Left lung (tissue), 10 donors: ENCODE measurements around the gene TCF7L2. TPM values are rescaled to one million over a fixed set of nuclear protein-coding genes. Genes with fewer than 3 reads are reported as not detected.

ENCODE experiments used
- ATAC-seq: fragments of 200-7000 bp; cut with Tn5 transposase; one replicate; pipeline ENCODE4 v1.9.1; 2020; ENCODE audit warnings: moderate library complexity
- DNase-seq, 4 donors: peaks; one replicate each; pipeline ENCODE4 v3.0.0-alpha.2; 2013 to 2020
- H3K27ac ChIP-seq, 2 donors: fragments of 200-600 bp; sonication (generic) in 1 of 2; one replicate each; pipeline versions ENCODE4 v1.5.0 to v1.8.0; 2020 to 2021
- H3K27me3 ChIP-seq, 2 donors: fragments of 200-600 bp; sonication (generic) in 1 of 2; one replicate each; pipeline versions ENCODE4 v1.5.0 to v1.8.0; 2020 to 2021
- H3K36me3 ChIP-seq, 2 donors: fragments of 200-600 bp; sonication (generic) in 1 of 2; one replicate each; pipeline versions ENCODE4 v1.5.0 to v1.8.0; 2020 to 2021
- H3K4me1 ChIP-seq, 2 donors: fragments of 200-600 bp; one replicate each; pipeline ENCODE4 v1.8.0; 2021
- H3K4me3 ChIP-seq, 2 donors: fragments of 200-600 bp; sonication (generic) in 1 of 2; one replicate each; pipeline versions ENCODE4 v1.5.0 to v1.8.0; 2020 to 2021; ENCODE audit warnings: mild to moderate bottlenecking in 1 of 2
- H3K9me3 ChIP-seq, 2 donors: fragments of 200-600 bp; sonication (generic) in 1 of 2; one replicate each; pipeline versions ENCODE4 v1.5.0 to v1.8.0; 2020 to 2021
- CTCF ChIP-seq, 2 donors: fragments of 200-600 bp; sonication (generic) in 1 of 2; IDR thresholded peaks; one replicate each; pipeline versions ENCODE4 v1.5.0 to v1.8.0; 2021; ENCODE audit warnings: antibody characterized with exemption in 2 of 2
- intact Hi-C, 2 donors: fragments of 100-400 bp; cut with DNase I; formaldehyde crosslinking; loops; one replicate each; pipeline versions ENCODE4 v1.11.2 to v1.14.2; 2022
- polyA plus RNA-seq, 6 donors: library from polyadenylated mRNA; unstranded; fragments of 120-200 nt; gene quantifications; one replicate each; pipeline ENCODE4 v1.2.1, GENCODE V29; 2013; ENCODE audit not compliant: insufficient read length in 6 of 6
- total RNA-seq, 2 donors: library from RNA; stranded (reverse); fragmentation: NEBNext Ultra II Directional; extraction: Animal tissue kit (Norgen Biotek cat#: 25700); gene quantifications; one replicate each; pipeline ENCODE4 v1.2.1, GENCODE V29; 2021
- donor health status: DM: no; HTN: yes; CAD: no.
- donor health status: DM: no; HTN: no; CAD: no.

Gene TCF7L2
- total and polyA plus RNA-seq, 8 donors: 25.1 to 54.9 (median 53.0) TPM

- H3K27ac ChIP-seq: no peak overlapping the region
- no peak for TF ChIP-seq CTCF (IDR thresholded peaks at IDR 0.05)
- H3K4me3 ChIP-seq: no peak overlapping the region
- H3K36me3 ChIP-seq: no peaks in the 10 kb centered on the region
- intact Hi-C loops: no loop called here
- H3K27me3 ChIP-seq: no peaks in the 10 kb centered on the region
- peaks cover 0 to 48% of the 10 kb centered on the region in 2 donors for H3K9me3 ChIP-seq
- ATAC-seq (no peak), DNase-seq (no peak)
- H3K4me1 ChIP-seq: no peaks in the 10 kb centered on the region
Observed at GRCh38 chr10:113207924-113208323, 257.9 kb downstream of the TCF7L2 start.

- no peak for TF ChIP-seq CTCF (IDR thresholded peaks at IDR 0.05)
- intact Hi-C loops: no loop called here
- no peak overlapping the region for H3K27ac ChIP-seq
- H3K4me3 ChIP-seq: no peak overlapping the region
- H3K36me3 ChIP-seq: no peaks in the 10 kb centered on the region
- peaks cover 0 to 16% of the 10 kb centered on the region in 2 donors for H3K9me3 ChIP-seq
- no peaks in the 10 kb centered on the region for H3K4me1 ChIP-seq
- ATAC-seq (no peak), DNase-seq (no peak)
- no peaks in the 10 kb centered on the region for H3K27me3 ChIP-seq
Observed at GRCh38 chr10:113213035-113213434, 263.0 kb downstream of the TCF7L2 start.

GRCh38 chr10:113214331-113214730 is 264.3 kb downstream of the TCF7L2 start:
- Histone ChIP-seq H3K4me3 (no peak overlapping the region), H3K27me3 (no peaks in the 10 kb centered on the region), H3K27ac (no peak overlapping the region), H3K36me3 (no peaks in the 10 kb centered on the region), H3K9me3 (peaks cover 0 to 7% of the 10 kb centered on the region in 2 donors), H3K4me1 (no peaks in the 10 kb centered on the region)
- no peak for ATAC-seq
- no peak for DNase-seq
- TF ChIP-seq CTCF (IDR thresholded peaks at IDR 0.05): no peak
- intact Hi-C loops: no loop called here

- H3K4me3 ChIP-seq: no peak overlapping the region
- no peak for ATAC-seq
- no peak overlapping the region for H3K27ac ChIP-seq
- no peaks in the 10 kb centered on the region for H3K4me1 ChIP-seq
- intact Hi-C loops: no loop called here
- no peaks in the 10 kb centered on the region for H3K27me3 ChIP-seq
- H3K9me3 ChIP-seq: peaks cover 0 to 7% of the 10 kb centered on the region in 2 donors
- DNase-seq: no peak
- no peak for TF ChIP-seq CTCF (IDR thresholded peaks at IDR 0.05)
- H3K36me3 ChIP-seq: no peaks in the 10 kb centered on the region
Observed at GRCh38 chr10:113216102-113216501, 266.1 kb downstream of the TCF7L2 start.
